NOMO-1 treated with dmso at 0.1 percent for 144 hours (cell line): ENCODE measurements around the gene TULP1.

Source experiments
- DNase-seq: peaks from one replicate; lab custom pipeline; 2025; ENCODE audit not compliant: unreplicated experiment; lab: John Stamatoyannopoulos, UW

TULP1 gene

DNA sequence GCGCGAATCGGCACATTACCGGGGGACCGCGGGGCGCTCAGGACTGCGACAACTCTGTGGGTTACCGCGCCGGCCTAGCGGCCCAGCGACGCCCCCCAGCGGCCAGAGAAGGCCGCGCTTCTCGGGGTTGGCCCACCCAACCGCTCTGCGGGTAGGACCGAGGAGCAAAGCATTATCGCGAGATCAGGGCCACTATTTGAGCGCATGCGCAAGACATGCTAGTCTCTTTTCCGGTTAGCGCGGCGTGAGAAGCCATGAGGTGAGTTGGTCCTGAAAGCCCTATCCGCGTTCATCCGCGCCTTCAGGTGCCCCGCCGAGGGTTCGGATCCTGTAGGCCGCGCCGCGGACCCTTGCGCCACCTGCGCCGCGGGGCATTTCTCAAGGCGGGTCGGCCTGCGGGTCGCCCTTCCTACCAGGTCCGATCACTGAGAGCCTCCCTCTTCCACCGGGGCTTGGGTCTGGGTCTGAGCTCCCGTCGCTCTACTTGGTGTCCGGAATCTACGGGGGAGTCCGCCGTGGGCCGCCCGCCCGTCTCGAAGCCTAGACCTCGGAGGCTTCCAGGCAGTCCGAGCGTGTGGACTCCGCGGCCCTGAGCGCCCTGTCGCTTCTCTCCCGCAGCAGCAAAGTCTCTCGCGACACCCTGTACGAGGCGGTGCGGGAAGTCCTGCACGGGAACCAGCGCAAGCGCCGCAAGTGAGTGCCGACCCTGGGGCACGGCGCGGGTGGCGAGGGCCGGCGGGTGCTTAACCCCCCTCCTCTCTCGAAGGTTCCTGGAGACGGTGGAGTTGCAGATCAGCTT is 44.3 kb downstream of the TULP1 start, which contains the start of gene RPL10A:
TSS of gene RPL10A (plus strand) at position 221 of the 799 bp plus-strand sequence. CDS start at position 255, 34 bp downstream.
- peak; percentile 95 for DNase-seq

DNA sequence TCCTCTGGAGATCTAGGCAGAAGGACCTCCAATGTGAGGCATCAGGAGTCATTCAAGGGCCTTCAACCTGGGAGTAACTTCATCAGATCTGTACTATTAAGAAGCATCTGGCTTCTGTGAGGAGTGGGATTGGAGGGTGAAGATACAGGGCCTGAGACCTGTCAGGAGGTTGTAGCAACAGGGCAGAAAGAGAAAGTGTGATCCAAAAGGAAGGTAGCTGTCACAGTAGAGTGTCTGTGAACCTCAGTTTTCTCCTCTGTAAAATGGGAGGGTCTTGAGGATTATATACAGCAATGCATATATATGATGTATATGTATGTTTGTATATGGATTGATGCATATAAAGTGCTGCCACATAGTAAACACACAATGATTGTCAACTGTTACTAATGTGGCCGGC is 47.0 kb downstream of the TULP1 start:
- no peak for DNase-seq

DNA sequence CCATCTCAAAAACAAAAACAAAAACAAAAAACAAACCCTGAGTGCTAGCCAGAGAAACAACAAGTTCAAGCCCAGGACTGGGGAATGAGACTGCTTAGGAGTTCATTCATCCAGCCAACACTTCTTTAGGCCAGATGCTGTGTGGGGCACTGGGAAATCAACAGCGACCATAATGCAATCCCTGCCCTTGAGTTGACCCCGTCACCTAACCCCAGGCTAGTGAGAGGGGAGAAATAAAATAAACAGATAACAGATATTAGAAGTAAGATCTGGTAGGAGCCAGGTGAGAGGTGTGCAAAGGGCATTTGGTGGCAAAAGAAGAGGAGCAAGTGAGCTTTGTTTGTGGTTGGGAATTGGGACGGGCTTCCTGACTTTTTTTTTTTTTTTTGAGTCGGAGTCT is 49.4 kb downstream of the TULP1 start:
- no peak for DNase-seq

DNA sequence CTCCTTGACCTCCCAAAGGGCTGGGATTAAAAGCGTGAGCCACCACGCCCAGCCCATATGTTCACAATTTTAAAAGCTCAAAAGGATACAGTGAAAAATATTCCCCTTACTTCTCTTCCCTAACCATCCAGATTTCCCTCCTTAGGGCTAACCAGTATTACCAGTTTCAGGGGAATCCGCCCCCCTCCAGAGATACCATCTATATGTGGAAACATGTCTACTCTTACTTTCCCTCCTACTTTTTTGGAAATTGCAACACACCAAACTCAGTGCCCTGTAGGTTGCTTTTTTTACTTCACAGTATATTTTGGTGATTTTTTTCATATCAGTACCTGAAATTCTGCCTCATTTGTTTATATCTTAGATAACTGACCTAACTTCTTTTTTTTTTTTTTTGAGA is 51.4 kb downstream of the TULP1 start:
- no peak for DNase-seq

DNA sequence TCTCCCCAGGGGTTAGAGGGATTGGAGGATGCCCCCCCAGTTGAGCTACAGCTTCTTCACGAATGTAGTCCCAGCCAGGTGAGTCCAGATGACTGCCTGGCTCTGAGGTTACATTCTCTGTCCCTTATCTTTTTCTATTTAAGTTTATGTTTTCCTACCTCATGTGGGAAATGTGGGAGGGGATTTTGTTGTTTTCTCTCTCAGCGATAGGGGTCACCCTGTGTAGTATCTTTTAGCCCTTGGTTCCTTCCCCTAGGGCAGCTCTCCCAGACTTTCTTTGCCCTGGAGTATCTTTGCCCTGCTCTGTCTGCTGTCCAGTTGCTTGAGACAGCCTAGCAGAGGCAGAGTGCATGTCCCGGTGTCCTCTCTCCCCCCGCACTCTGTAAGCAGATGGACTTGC is 54.8 kb downstream of the TULP1 start:
- no peak for DNase-seq

DNA sequence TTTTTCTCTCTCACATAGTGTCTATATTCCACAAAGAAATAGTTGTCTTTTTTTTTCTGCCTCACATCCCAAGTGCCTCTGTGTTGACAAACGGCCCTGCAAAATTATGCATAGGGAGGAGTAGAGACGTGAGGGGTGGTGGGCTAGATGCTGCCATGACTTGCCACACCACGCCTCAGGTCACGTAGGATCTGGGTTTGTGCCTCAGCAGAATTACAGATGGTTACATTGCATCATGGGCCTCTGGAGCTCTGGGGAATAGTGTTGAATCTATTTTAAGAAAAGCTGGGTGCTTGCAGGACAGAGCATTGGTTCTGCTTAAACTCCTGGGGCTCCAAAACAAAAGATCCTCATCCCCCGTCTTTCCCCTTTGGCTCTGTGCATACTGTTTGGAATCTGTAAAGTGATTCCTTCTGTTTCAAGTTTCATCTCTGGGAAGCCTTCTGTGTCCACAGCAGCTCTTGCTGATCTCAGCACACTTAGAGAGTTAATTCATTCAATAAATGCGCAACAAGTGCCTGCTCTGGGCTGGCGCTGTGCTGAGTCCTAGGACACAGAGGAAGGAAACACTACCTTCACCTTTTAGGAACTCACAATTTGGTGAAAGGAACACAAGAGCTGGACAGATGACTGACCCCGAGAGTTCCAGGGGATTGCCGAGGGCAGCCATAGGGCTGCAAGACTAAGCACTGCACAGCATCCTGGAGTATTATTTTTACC is 58.1 kb downstream of the TULP1 start:
- DNase-seq, result no peak

DNA sequence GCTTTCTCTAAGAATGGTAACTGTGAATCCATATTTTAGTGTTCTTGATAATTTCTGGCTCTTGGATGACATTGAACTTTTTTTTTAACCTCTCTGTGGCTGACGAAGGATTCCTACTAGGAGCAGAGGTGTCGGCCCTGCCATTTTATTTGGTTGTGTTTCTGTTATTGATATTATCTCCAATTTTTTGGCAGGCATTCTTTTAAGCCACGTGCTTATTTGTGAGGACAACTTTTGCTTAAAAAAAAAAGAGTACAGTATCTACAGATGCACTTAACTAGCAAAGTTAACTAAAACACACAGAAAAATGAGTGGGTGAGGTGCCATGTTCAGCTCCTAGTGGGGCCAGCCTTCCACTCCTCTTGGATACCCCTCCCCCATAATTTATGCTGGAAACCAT is 59.5 kb downstream of the TULP1 start:
- DNase-seq, result no peak

DNA sequence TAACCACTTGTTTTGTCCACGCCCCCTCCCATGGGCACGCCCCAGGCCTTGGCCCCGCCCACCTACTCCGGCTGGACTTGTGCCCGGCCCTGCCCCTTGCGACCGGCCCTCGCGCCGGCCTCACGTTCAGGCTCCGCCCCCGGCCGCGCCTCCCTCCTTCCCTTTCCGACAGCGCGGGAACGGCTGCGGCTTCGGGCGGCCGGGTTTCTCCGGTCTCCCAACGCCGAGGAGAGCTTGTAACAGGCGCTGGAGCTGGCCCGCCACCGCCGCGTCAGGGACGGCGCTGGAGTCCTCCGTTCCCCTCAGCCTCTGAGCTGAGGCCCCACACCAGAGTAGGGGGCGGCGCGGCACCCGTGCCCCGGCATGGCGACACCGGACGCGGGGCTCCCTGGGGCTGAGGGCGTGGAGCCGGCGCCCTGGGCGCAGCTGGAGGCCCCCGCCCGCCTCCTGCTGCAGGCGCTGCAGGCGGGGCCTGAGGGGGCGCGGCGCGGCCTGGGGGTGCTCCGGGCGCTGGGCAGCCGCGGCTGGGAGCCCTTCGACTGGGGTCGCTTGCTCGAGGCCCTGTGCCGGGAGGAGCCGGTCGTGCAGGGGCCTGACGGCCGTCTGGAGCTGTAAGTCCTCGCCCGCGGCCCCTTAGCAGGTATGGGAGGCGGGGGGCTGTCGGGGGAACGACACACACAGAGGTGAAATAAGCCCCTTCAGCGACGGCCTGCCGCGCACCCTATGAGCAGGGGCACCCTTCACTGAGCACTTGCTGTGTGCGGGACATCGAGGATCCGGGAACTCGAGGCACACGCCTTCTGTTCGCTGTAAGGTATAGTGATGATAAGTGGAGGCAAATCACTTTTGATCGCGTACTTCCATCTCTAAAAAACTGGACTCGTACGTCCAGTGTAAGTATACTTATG is 60.3 kb downstream of the TULP1 start, which contains the start of gene FANCE:
TSS of gene FANCE (plus strand) at position 156 of the 908 bp plus-strand sequence. CDS start at position 364, 208 bp downstream.
- DNase-seq, result peak; percentile 84

DNA sequence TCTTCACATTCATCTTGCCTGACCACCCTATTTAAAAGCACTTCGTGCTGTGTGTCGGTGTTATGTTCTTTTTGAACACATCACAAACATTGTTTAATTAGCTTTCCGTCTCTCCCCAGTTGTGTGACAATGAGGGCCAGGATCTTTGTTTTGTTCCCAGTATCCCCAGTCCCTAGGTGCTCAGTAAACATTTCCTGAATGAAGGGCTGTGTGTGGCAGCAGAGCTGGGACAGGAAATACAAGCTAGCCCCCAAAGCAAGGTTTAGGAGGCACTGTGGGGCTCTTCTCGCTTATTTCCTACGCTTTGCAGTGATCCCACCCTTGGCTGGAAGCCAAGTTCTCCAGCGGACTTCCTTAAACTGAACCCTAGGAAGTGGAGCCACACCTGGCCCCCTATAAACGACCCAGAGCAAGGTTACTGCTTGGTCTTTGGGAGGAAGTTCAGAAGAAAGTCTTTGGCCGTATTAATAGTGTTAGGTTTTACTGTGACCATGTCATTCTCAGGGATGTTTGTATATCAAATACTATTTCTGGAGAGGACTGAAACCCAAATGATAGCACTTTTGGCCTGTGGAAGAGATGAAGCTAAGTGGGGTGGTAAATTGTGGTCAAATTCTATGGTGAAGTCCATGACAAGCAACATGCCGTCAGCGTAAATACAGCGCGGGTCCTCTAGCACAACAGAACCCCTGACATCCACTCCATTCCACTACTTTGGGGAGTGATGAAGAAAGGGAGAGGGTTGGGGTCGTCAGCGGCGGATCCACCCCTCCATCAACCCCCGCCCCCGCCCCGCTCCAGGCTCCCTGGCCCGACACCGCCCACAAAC is 61.1 kb downstream of the TULP1 start:
- no peak for DNase-seq

DNA sequence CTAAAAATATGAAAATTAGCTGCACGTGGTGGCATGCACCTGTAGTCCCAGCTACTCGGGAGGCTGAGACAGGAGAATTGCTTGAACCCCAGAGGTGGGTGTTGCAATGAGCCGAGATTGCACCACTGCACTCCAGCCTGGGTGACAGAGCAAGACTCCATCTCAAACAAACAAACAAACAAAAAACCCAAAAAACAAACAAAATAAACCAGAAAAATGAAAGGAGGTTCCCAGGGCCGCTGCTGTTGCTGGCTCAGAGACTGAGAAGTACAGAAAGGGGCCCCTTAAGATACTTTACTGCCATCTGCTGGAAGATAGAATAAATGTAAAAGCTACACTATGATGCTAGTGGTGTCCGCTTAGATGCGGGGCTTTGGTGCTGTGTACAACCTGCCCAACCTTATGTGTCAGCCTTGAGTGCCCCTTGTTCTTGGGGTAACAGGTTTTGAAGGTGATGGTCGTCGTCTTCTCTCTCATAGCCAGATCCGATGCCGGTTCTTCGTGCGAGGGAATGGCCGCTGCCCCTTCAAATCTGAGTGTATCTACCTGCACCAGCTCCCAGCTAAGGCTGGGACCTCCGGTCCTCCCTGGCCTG is 63.3 kb downstream of the TULP1 start:
- DNase-seq, result peak; percentile 49

DNA sequence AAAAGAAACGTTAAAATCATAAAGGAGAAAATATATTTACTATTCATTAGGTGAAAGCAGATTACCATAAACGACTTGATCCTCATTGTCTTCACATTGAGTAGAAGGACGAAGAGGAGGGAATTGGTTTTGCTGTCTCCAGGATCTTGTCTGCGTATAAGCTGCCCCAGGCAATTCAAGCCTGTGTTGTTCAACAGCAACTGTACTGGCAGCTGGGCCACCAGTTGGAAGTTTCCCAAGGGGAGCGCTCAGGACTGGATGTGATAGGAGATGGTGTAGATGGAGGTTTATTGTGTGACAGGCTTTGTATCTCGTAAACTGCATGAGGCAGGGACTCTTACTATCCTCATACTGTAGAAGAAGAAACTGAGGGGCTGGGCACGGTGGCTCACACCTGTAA is 64.5 kb downstream of the TULP1 start:
- DNase-seq, result no peak
